ENCODE results near the gene ECSCR.
"Not testable (repeated sequence)": the region's sequence is repeated elsewhere in the genome, so short reads cannot be mapped to it uniquely, and the experiment has no call there.

The ECSCR gene

GRCh38 chr5:139481122-139481533, 18.6 kb upstream of the ECSCR start:
- CTCF ChIA-PET: interaction anchor here (0.5 to 4.1 kb wide), 4 partner anchors 33 to 1031 kb away, joined by 3 to 24 read pairs (median 13); no protein-coding TSS in a partner anchor
- Histone ChIP-seq H3K9me3 (ENCODE audit: control insufficient read depth, insufficient read depth, low read depth, low read length) (no peaks in the 10 kb centered on the region), H3K4me3 (ENCODE audit: low read depth, low read length) (no peak overlapping the region), H3K4me1 (ENCODE audit: control insufficient read depth, insufficient read depth, low read length) (peaks cover 15% of the 10 kb centered on the region), H3K27ac (ENCODE audit: extremely low read depth, low read depth, low read length) (peak overlapping the region; percentile 93), H3K36me3 (ENCODE audit: control insufficient read depth in 2 of 2, insufficient read depth in 1 of 2, low read length in 2 of 2) (peaks cover 15 to 39% of the 10 kb centered on the region in 2 experiments; a peak in 2 of 3 replicates)
- POLR2A ChIA-PET: interaction anchor here (1.5 to 1.9 kb wide), 2 partner anchors 42 to 207 kb away, joined by 4 to 21 read pairs; partner anchors contain the start of gene DNAJC18
- TF ChIP-seq SP2 (tag by site-specific recombination; IDR thresholded peaks at IDR 0.05) (peak; percentile 19; the same call in 1 of the 2 replicates), IKZF3 (tag by site-specific recombination; IDR thresholded peaks at IDR 0.05) (no peak)

DNA sequence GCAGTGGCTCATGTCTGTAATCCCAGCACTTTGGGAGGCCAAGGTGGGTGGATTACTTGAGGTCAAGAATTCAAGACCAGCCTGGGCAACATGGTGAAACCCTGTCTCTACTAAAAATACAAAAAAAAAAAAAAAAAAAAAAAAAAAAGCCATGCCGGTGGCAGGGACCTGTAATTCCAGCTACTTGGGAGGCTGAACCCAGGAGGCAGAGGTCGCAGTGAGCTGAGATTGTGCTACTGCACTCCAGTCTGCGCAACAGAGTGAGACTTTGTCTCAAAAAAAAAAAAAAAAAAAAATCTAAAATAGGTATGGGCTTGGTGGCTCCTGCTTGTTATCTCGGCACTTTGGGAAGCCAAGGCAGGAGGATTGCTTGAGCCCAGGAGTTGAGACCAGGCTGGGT, 17.2 kb upstream of the ECSCR start:
- H3K27ac ChIP-seq (ENCODE audit: extremely low read depth, low read depth, low read length); H3K4me3 ChIP-seq (ENCODE audit: low read depth, low read length); H3K9me3 ChIP-seq (ENCODE audit: control insufficient read depth, insufficient read depth, low read depth, low read length): not testable (repeated sequence)
- Histone ChIP-seq H3K4me1 (ENCODE audit: control insufficient read depth, insufficient read depth, low read length) (peaks cover 15% of the 10 kb centered on the region), H3K36me3 (ENCODE audit: control insufficient read depth in 2 of 2, insufficient read depth in 1 of 2, low read length in 2 of 2) (peaks cover 15 to 52% of the 10 kb centered on the region in 2 experiments; a peak in 2 of 3 replicates)
- ChIA-PET POLR2A (interaction anchor here (1.5 kb wide), 1 partner anchor 39 kb away, joined by 3 read pairs; no protein-coding TSS in a partner anchor), CTCF (interaction anchor here (0.6 kb wide), 1 partner anchor 47 kb away, joined by 3 read pairs; no protein-coding TSS in a partner anchor)
- peak; percentile 95 for TF ChIP-seq ZNF362 (tag by site-specific recombination; IDR thresholded peaks at IDR 0.05)

GRCh38 chr5:139478657-139479423, 16.3 kb upstream of the ECSCR start:
- Histone ChIP-seq H3K36me3 (ENCODE audit: control insufficient read depth in 2 of 2, insufficient read depth in 1 of 2, low read length in 2 of 2) (peaks cover 15 to 52% of the 10 kb centered on the region in 2 experiments; a peak in 2 of 3 replicates), H3K4me1 (ENCODE audit: control insufficient read depth, insufficient read depth, low read length) (peaks cover 15% of the 10 kb centered on the region)
- H3K9me3 ChIP-seq (ENCODE audit: control insufficient read depth, insufficient read depth, low read depth, low read length); H3K4me3 ChIP-seq (ENCODE audit: low read depth, low read length); H3K27ac ChIP-seq (ENCODE audit: extremely low read depth, low read depth, low read length): not testable (repeated sequence)
- ChIA-PET CTCF (interaction anchor here (0.9 kb wide), 1 partner anchor 35 kb away, joined by 3 read pairs; no protein-coding TSS in a partner anchor), POLR2A (interaction anchor here (0.6 to 1.5 kb wide), 3 partner anchors 15 to 40 kb away, joined by 3 to 4 read pairs (median 3); no protein-coding TSS in a partner anchor)
- TF ChIP-seq ZNF747 (tag by site-specific recombination; IDR thresholded peaks at IDR 0.05) (0 out of 2 replicates have a peak, but pooled peaks have one; percentile 28), KLF17 (tag by site-specific recombination; IDR thresholded peaks at IDR 0.05) (peak; percentile 28; the same call in 1 of the 2 replicates)

GRCh38 chr5:139475865-139476617, 13.5 kb upstream of the ECSCR start:
- ChIA-PET POLR2A (no interaction called here), CTCF (interaction anchor here (0.6 kb wide), 1 partner anchor 55 kb away, joined by 3 read pairs; no protein-coding TSS in a partner anchor)
- TF ChIP-seq ZNF324 (tag by site-specific recombination; IDR thresholded peaks at IDR 0.05) (no peak), ZBTB44 (tag by site-specific recombination; IDR thresholded peaks at IDR 0.05) (no peak), KLF1 (tag by site-specific recombination; IDR thresholded peaks at IDR 0.05) (no peak), ZNF600 (tag by site-specific recombination; IDR thresholded peaks at IDR 0.05) (peak; percentile 81), ZFP37 (tag by site-specific recombination; IDR thresholded peaks at IDR 0.05) (no peak), ZNF121 (tag by site-specific recombination; IDR thresholded peaks at IDR 0.05) (no peak)
- no peak overlapping the region for H3K4me3 ChIP-seq (ENCODE audit: low read depth, low read length)
- no peaks in the 10 kb centered on the region for H3K9me3 ChIP-seq (ENCODE audit: control insufficient read depth, insufficient read depth, low read depth, low read length)
- no peak overlapping the region for H3K27ac ChIP-seq (ENCODE audit: extremely low read depth, low read depth, low read length)
- peaks cover 15 to 51% of the 10 kb centered on the region in 2 experiments; a peak in 2 of 3 replicates for H3K36me3 ChIP-seq (ENCODE audit: control insufficient read depth in 2 of 2, insufficient read depth in 1 of 2, low read length in 2 of 2)
- peaks cover under 1% of the 10 kb centered on the region; the same call in 1 of the 2 replicates for H3K4me1 ChIP-seq (ENCODE audit: control insufficient read depth, insufficient read depth, low read length)
